OCI-LY7 (cell line): ENCODE measurements around the gene EIF3L.

Source experiments
- CTCF ChIP-seq: fragments of 200-600 bp; sonication (generic); conservative IDR thresholded peaks from 2 replicates; pipeline ENCODE4 v1.5.1; 2014; ENCODE audit warnings: mild to moderate bottlenecking, antibody characterized with exemption, low read length, moderate library complexity, mixed read lengths
- EZH2phosphoT487 ChIP-seq: fragments of 200-600 bp; sonication (generic); IDR thresholded peaks from 2 replicates; pipeline ENCODE4 v1.6.1; 2018; ENCODE audit warnings: low read depth, borderline replicate concordance, mild to moderate bottlenecking, mixed run types, antibody characterized with exemption, low read length, moderate library complexity, mixed read lengths

GRCh38 chr22:37907036-37907954 lies 58.1 kb downstream of the EIF3L start:
- TF ChIP-seq CTCF (no peak), EZH2phosphoT487 (no peak)
